GM12872 (cell line): ENCODE data around the gene BID.

Experiments
- CTCF ChIP-seq: IDR thresholded peaks from 3 replicates; pipeline ENCODE4 v1.5.1; 2011; ENCODE audit warnings: low read depth, mild to moderate bottlenecking, low read length, moderate library complexity; ENCODE audit not compliant: insufficient read depth

BID gene

GRCh38 chr22:17698948-17699347 lies 75.3 kb downstream of the BID start:
- no peak for TF ChIP-seq CTCF

- no peak for TF ChIP-seq CTCF
Measured at GRCh38 chr22:17695986-17696385, 78.3 kb downstream of the BID start.

GRCh38 chr22:17694752-17695151 lies 79.5 kb downstream of the BID start:
- no peak for TF ChIP-seq CTCF

GRCh38 chr22:17694193-17694592 lies 80.1 kb downstream of the BID start:
- no peak for TF ChIP-seq CTCF

- no peak for TF ChIP-seq CTCF
Measured at GRCh38 chr22:17692841-17693240, 81.4 kb downstream of the BID start.

- no peak for TF ChIP-seq CTCF
Measured at GRCh38 chr22:17684245-17684644, 90.0 kb downstream of the BID start.
